Hepatocyte (in vitro differentiated cells): ENCODE data around the gene TMEM132A.

Experiments
- CTCF ChIP-seq: fragments of 200-600 bp; sonication (generic); IDR thresholded peaks from 2 replicates; pipeline ENCODE4 v1.5.1; 2016; ENCODE audit warnings: antibody characterized with exemption, mild to moderate bottlenecking; ENCODE audit not compliant: poor library complexity
- EZH2 ChIP-seq: fragments of 200-600 bp; sonication (generic); IDR thresholded peaks from 2 replicates; pipeline ENCODE4 v1.6.1; 2016; ENCODE audit warnings: antibody characterized with exemption, mild to moderate bottlenecking, borderline replicate concordance

DNA sequence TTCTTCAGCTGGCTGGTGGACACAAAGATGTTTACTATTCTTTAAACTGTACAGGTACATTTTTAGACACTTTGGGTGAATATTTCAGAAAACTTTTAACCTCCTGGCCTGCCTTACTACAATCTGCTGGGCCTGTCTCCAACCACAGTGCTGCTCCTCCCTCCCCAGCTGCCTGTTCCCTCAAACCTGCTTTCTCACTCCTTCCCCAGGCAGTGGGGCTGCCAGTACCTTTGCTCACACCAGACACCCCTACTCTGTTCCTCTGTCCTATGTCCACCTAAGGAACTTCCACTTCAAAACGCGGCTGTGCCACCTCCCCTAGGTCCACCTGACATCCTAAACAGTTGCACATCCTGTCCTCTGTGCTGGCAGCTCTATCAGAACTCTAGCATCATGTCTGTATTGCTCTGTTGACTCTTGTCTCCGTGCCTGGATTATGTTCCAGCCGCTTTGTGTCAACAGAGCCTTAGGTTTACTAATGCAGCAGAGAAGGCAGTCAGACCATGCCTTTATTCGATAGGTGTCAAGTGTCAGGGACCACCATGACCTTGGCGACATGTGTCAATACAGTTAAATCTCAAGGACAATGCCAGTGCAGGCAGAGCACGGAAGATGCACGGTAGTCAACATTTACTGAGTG, 43.5 kb upstream of the TMEM132A start:
- TF ChIP-seq CTCF (no peak), EZH2 (no peak)
